Mammary epithelial cell (primary cell): Measurements from ENCODE around the gene HYDIN.

ENCODE experiments used
- EZH2 ChIP-seq: IDR thresholded peaks from 2 replicates; pipeline ENCODE4 v1.6.1; 2012; ENCODE audit warnings: low read length, inconsistent platforms, borderline replicate concordance
- TF ChIP-seq, protein P1 (sequence below), 2 donors: IDR thresholded peaks in 1 of 2; conservative IDR thresholded peaks in 1 of 2; 2 replicates each; pipeline ENCODE4 v1.5.1; 2011 to 2012; ENCODE audit warnings: inconsistent platforms in 2 of 2, low read length in 2 of 2, mild to moderate bottlenecking in 2 of 2, control low read depth in 1 of 2, low read depth in 1 of 2; ENCODE audit not compliant: insufficient read depth in 1 of 2; ENCODE audit errors: extremely low read depth in 1 of 2

DNA sequence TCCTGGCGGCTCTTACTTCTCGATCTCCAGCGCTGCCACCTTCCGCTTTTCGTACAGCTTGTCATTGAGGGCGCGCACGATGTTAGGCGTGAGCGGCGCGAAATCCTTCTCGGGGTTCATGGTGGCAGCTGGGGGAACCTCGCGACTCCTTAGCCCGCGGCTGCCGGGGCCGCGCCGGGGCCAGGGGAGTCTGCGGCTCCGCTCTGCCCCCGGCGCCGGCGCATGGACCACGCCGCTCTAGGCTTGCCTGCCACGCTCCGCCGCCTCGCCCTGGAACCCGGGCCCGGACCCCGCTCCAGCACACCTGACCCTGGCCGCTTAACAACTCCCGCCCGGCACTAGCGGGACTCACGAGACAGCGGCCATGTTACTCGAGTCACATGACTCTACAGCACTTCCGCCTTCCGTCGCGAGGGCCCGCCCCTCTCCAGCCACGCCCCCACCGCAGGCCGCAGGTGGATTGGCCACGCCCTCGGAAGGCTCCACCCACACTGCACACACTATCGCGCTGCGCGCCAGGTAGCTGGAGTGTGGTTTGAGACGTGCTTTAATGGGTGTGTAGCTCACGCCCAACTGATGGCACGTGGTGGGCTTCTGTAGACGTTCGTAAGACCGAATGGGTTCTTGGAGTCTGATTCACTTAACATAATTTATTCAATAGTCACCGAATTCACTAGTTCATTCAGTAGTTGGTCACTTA lies 429.6 kb downstream of the HYDIN start, which contains the start of gene VAC14:
- TF ChIP-seq, protein P1, sequence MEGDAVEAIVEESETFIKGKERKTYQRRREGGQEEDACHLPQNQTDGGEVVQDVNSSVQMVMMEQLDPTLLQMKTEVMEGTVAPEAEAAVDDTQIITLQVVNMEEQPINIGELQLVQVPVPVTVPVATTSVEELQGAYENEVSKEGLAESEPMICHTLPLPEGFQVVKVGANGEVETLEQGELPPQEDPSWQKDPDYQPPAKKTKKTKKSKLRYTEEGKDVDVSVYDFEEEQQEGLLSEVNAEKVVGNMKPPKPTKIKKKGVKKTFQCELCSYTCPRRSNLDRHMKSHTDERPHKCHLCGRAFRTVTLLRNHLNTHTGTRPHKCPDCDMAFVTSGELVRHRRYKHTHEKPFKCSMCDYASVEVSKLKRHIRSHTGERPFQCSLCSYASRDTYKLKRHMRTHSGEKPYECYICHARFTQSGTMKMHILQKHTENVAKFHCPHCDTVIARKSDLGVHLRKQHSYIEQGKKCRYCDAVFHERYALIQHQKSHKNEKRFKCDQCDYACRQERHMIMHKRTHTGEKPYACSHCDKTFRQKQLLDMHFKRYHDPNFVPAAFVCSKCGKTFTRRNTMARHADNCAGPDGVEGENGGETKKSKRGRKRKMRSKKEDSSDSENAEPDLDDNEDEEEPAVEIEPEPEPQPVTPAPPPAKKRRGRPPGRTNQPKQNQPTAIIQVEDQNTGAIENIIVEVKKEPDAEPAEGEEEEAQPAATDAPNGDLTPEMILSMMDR (conservative IDR thresholded peaks at IDR 0.05 in 1 of 2, IDR thresholded peaks at IDR 0.05 in 1 of 2; ENCODE audit: extremely low read depth in 1 of 2, insufficient read depth in 1 of 2, low read depth in 1 of 2, low read length in 2 of 2): no peak
- no peak for TF ChIP-seq EZH2
